ENCODE data around the gene PECR.
"Not testable (repeated sequence)": the region's sequence is repeated elsewhere in the genome, so short reads cannot be mapped to it uniquely, and the experiment has no call there.

Gene PECR

GRCh38 chr2:216107320-216107719, 25.7 kb upstream of the PECR start:
- in situ Hi-C loops (cut with HindIII; ENCODE audit: low sequenced_read_pairs): no loop called here

- in situ Hi-C loops (cut with HindIII; ENCODE audit: low sequenced_read_pairs): no loop called here
These were observed 23.1 kb upstream of the PECR start for GRCh38 chr2:216104691-216105090.

- in situ Hi-C loops (cut with HindIII; ENCODE audit: low sequenced_read_pairs): no loop called here
These were observed 21.6 kb upstream of the PECR start for GRCh38 chr2:216103213-216103612.

GRCh38 chr2:216101109-216101508, 19.5 kb upstream of the PECR start:
- in situ Hi-C loops (cut with HindIII; ENCODE audit: low sequenced_read_pairs): no loop called here

GRCh38 chr2:216098421-216099334, 17.1 kb upstream of the PECR start:
- in situ Hi-C loops (cut with HindIII; ENCODE audit: low sequenced_read_pairs): no loop called here

GRCh38 chr2:216094701-216095100, 13.1 kb upstream of the PECR start:
- in situ Hi-C loops (cut with HindIII; ENCODE audit: low sequenced_read_pairs): no loop called here

GRCh38 chr2:216092646-216093045, 11.0 kb upstream of the PECR start:
- in situ Hi-C loops (cut with HindIII; ENCODE audit: low sequenced_read_pairs): no loop called here

GRCh38 chr2:216090369-216090786, 8.8 kb upstream of the PECR start:
- in situ Hi-C loops (cut with HindIII; ENCODE audit: low sequenced_read_pairs): no loop called here

- in situ Hi-C loops (cut with HindIII; ENCODE audit: low sequenced_read_pairs): no loop called here
These were observed 4.7 kb upstream of the PECR start for GRCh38 chr2:216086207-216086893.

- in situ Hi-C loops (cut with HindIII; ENCODE audit: low sequenced_read_pairs): no loop called here
These were observed 2.9 kb upstream of the PECR start for GRCh38 chr2:216084547-216084946.

- in situ Hi-C loops (cut with HindIII; ENCODE audit: low sequenced_read_pairs): no loop called here
These were observed 2.1 kb upstream of the PECR start for GRCh38 chr2:216083464-216084281.

- in situ Hi-C loops (cut with HindIII; ENCODE audit: low sequenced_read_pairs): no loop called here
These were observed 1.2 kb upstream of the PECR start for GRCh38 chr2:216082805-216083204.

- in situ Hi-C loops (cut with HindIII; ENCODE audit: low sequenced_read_pairs): no loop called here
These were observed 605 bp upstream of the PECR start for GRCh38 chr2:216082117-216082711.

GRCh38 chr2:216081012-216081411, 597 bp downstream of the PECR start:
- in situ Hi-C loops (cut with HindIII; ENCODE audit: low sequenced_read_pairs): no loop called here

GRCh38 chr2:216080048-216080447, 1.6 kb downstream of the PECR start:
- in situ Hi-C loops (cut with HindIII; ENCODE audit: low sequenced_read_pairs): not testable (repeated sequence)

GRCh38 chr2:216078776-216079175, 2.8 kb downstream of the PECR start:
- in situ Hi-C loops (cut with HindIII; ENCODE audit: low sequenced_read_pairs): no loop called here

- in situ Hi-C loops (cut with HindIII; ENCODE audit: low sequenced_read_pairs): no loop called here
These were observed 5.8 kb downstream of the PECR start for GRCh38 chr2:216075510-216076485.

GRCh38 chr2:216074794-216075193, 6.8 kb downstream of the PECR start:
- in situ Hi-C loops (cut with HindIII; ENCODE audit: low sequenced_read_pairs): no loop called here

GRCh38 chr2:216074380-216074779, 7.2 kb downstream of the PECR start:
- in situ Hi-C loops (cut with HindIII; ENCODE audit: low sequenced_read_pairs): no loop called here

- in situ Hi-C loops (cut with HindIII; ENCODE audit: low sequenced_read_pairs): no loop called here
These were observed 7.8 kb downstream of the PECR start for GRCh38 chr2:216073773-216074172.
